Epithelial cell of proximal tubule (primary cell): Measurements from ENCODE around the gene RCOR2. TPM values are rescaled to one million over a fixed set of nuclear protein-coding genes. Genes with fewer than 3 reads are reported as not detected.
"Not testable (repeated sequence)": the region's sequence is repeated elsewhere in the genome, so short reads cannot be mapped to it uniquely, and the experiment has no call there.

ENCODE experiments used
- DNase-seq: peaks from one replicate; pipeline ENCODE4 v3.0.0-alpha.2; 2011; ENCODE audit warnings: low read depth
- H3K4me3 ChIP-seq: 2 replicates; pipeline ENCODE4 v1.5.1; 2011; ENCODE audit warnings: low read depth, mild to moderate bottlenecking, low read length
- total RNA-seq: library from RNA; depleted of rRNA; stranded (reverse); fragments of >200 nt; gene quantifications from 2 replicates; pipeline ENCODE4 v1.2.3, GENCODE V29; 2015
- TF ChIP-seq, protein P1 (sequence below): conservative IDR thresholded peaks from 2 replicates; pipeline ENCODE4 v1.5.1; 2012; ENCODE audit warnings: low read depth, mild to moderate bottlenecking, low read length

RCOR2 gene
- total RNA-seq = 3.1 and 4.8 TPM in 2 replicates

- TF ChIP-seq, protein P1, sequence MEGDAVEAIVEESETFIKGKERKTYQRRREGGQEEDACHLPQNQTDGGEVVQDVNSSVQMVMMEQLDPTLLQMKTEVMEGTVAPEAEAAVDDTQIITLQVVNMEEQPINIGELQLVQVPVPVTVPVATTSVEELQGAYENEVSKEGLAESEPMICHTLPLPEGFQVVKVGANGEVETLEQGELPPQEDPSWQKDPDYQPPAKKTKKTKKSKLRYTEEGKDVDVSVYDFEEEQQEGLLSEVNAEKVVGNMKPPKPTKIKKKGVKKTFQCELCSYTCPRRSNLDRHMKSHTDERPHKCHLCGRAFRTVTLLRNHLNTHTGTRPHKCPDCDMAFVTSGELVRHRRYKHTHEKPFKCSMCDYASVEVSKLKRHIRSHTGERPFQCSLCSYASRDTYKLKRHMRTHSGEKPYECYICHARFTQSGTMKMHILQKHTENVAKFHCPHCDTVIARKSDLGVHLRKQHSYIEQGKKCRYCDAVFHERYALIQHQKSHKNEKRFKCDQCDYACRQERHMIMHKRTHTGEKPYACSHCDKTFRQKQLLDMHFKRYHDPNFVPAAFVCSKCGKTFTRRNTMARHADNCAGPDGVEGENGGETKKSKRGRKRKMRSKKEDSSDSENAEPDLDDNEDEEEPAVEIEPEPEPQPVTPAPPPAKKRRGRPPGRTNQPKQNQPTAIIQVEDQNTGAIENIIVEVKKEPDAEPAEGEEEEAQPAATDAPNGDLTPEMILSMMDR = no peak
- no peak for DNase-seq
Observed at GRCh38 chr11:63916837-63917691, at the start of gene RCOR2. TSS of gene RCOR2 (minus strand) at chr11:63917164. CDS start at chr11:63916456, 708 bp downstream.

GRCh38 chr11:63966444-63966843 lies 49.5 kb upstream of the RCOR2 start:
- no peak overlapping the region for H3K4me3 ChIP-seq
- TF ChIP-seq, protein P1 = no peak
- no peak for DNase-seq

More at GRCh38 chr11:63916837-63917691, at the start of gene RCOR2:
- H3K4me3 ChIP-seq = peak within 1 kb of the TSS; percentile 56

DNA sequence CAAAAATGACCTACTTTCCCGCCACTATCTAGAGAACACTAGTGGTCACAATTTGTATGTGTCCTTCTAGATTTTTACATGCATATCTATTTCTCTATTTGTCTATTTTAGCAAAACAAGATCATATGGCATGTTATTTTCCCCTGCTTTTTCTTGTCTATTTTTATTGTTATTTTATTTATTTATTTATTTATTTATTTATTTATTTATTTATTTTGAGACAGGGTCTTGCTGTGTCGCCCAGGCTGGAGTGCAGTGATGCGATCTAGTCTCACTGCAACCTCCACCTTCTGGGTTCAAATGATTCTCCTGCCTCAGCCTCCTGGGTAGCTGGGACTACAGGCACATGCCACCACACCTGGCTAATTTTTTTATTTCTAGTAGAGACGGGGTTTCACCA lies 46.9 kb upstream of the RCOR2 start:
- H3K4me3 ChIP-seq, DNase-seq: not testable (repeated sequence)

DNA sequence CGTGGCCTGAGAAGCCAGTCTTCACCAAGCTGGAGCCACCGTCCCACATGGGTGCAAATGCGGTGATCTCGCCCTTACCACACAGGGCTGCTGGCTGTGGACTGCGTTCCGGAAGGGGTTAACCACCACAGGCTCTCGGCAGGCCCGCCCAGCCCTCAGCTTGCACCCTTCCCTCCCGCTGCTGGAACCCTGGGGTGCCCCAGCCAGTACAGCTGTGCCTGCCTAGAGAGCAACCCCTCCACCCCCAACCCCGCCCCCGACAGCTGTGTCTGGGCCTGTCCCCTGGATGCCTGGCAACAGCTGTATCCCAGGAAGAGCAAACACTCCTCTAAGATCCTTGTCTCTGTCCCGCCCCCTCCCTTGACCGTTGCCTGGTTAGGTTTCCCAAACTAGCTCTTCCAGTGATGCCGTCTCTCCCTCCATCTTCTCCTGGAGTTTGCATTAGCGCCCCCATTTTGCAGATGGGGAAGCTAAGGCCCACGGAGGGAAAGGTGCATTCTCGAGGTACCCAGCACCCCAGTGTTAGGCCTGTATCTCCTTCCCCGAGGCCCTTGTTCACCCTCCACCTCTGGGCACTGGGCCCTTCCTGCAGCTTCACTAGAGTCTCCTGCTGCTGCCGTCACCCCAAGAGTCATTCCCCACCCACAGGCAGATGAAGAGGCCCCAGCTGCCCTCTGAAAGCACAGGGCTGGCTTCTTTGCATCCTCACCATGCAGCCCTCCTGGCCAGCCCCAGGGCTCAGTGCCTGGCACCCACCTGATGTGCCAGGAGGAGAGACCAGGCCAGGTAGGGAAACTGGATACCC lies 44.8 kb upstream of the RCOR2 start:
- no peak overlapping the region for H3K4me3 ChIP-seq
- no peak for DNase-seq
- TF ChIP-seq, protein P1 = no peak

DNA sequence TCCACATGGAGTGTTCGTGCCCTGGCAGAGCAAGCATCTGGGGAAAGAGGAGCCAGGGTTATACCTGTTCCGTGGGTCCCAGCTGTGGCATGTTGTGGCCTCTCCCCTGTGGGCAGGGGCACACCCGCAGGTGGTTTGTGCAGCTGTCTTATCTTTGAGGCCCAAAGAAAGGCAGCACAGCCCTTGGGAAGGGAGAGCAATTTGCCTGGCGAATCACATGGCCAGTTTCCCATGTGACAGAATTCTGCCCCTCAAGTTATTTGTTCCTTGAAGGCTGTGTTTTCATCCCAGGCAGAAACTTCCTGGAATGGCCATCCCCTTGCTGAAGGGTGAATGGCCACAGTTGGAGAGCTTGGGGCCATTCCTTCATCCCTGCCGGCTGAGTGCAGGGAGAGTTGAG lies 41.0 kb upstream of the RCOR2 start:
- TF ChIP-seq, protein P1 = no peak

DNA sequence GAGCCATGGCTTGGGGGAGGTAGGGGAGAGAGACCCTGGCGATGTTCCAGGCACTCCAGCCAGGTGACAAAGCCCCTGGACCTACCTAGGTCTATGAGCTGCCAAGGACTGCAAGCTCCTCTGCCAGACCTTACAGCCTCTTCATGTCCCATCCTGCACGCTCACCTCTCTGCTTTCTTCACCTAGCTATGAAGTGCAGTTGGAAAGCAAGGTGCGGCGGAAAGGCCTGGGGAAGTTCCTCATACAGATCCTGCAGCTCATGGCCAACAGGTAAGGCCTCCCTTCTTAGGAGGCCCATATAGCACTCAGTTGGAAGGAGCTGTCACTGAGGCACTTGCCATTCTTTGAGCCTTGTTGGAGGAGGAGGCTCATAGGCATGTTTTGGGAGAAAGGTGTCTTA lies 35.6 kb upstream of the RCOR2 start:
- DNase-seq = no peak
- no peak overlapping the region for H3K4me3 ChIP-seq
- TF ChIP-seq, protein P1 = no peak

More for the DNA sequence above, 41.0 kb upstream of the RCOR2 start:
- H3K4me3 ChIP-seq = no peak overlapping the region
- no peak for DNase-seq

- DNase-seq = no peak
- H3K4me3 ChIP-seq = no peak overlapping the region
- TF ChIP-seq, protein P1 = no peak
Observed at GRCh38 chr11:63951779-63952536, 35.0 kb upstream of the RCOR2 start.
